GM21526 (cell line): Measurements from ENCODE around the gene CLK2.

ENCODE experiments used
- ATAC-seq: cut with Tn5 transposase; IDR thresholded peaks from one replicate; pipeline ENCODE4 v1.9.1; 2021; ENCODE audit warnings: moderate library complexity; ENCODE audit not compliant: unreplicated experiment, low FRiP score

CLK2 gene

GRCh38 chr1:155273343-155274245, at the start of gene CLK2:
Gene CLK2 (minus strand): TSS chr1:155273504. CDS start chr1:155270977, 2,527 bp downstream.
- peak; percentile 74 for ATAC-seq

GRCh38 chr1:155322571-155322952, 49.3 kb upstream of the CLK2 start:
- ATAC-seq: no peak

GRCh38 chr1:155321639-155322503, 48.6 kb upstream of the CLK2 start:
- ATAC-seq: no peak

GRCh38 chr1:155320661-155321617, 47.6 kb upstream of the CLK2 start, which contains the start of gene RUSC1:
Gene RUSC1 (plus strand): TSS chr1:155320894. CDS start chr1:155321774, 880 bp downstream.
- ATAC-seq: no peak

- ATAC-seq: no peak
Measured at GRCh38 chr1:155320252-155320651, 46.9 kb upstream of the CLK2 start.

- no peak for ATAC-seq
Measured at GRCh38 chr1:155319536-155319935, 46.2 kb upstream of the CLK2 start.

- ATAC-seq: no peak
Measured at GRCh38 chr1:155318082-155318481, 44.8 kb upstream of the CLK2 start.

GRCh38 chr1:155316922-155317321, 43.6 kb upstream of the CLK2 start:
- no peak for ATAC-seq

GRCh38 chr1:155313261-155313660, 40.0 kb upstream of the CLK2 start:
- no peak for ATAC-seq

- ATAC-seq: no peak
Measured at GRCh38 chr1:155309423-155310021, 36.2 kb upstream of the CLK2 start.

- peak; percentile 93 for ATAC-seq
Measured at GRCh38 chr1:155308493-155309422, 35.5 kb upstream of the CLK2 start, which contains the start of gene FDPS. Gene FDPS (plus strand): TSS chr1:155308866. CDS start chr1:155309790, 924 bp downstream.

GRCh38 chr1:155307247-155307740, 34.0 kb upstream of the CLK2 start:
- ATAC-seq: no peak

GRCh38 chr1:155305881-155306391, 32.6 kb upstream of the CLK2 start:
- no peak for ATAC-seq

- no peak for ATAC-seq
Measured at GRCh38 chr1:155304558-155305063, 31.3 kb upstream of the CLK2 start.

- ATAC-seq: no peak
Measured at GRCh38 chr1:155301342-155301841, 28.1 kb upstream of the CLK2 start, which contains the start of gene PKLR. Gene PKLR (minus strand): TSS chr1:155301438. CDS start chr1:155301395, 43 bp downstream.

- ATAC-seq: no peak
Measured at GRCh38 chr1:155300553-155301329, 27.4 kb upstream of the CLK2 start.

GRCh38 chr1:155300024-155300423, 26.7 kb upstream of the CLK2 start:
- no peak for ATAC-seq
